ENCODE data around the gene TLL2. TPM values are rescaled to one million over a fixed set of nuclear protein-coding genes. Genes with fewer than 3 reads are reported as not detected.

Gene TLL2
- total RNA-seq, 2 donors from 2014 or later = 0.24 to 0.96 TPM

GRCh38 chr10:96496281-96496925 is 17.3 kb downstream of the TLL2 start:
- Histone ChIP-seq H3K9me3 (no peaks in the 10 kb centered on the region), H3K4me3 (no peak overlapping the region), H3K27me3 (no peaks in the 10 kb centered on the region), H3K27ac (no peak overlapping the region), H3K4me1 (no peaks in the 10 kb centered on the region), H3K36me3 (no peaks in the 10 kb centered on the region)
- DNase-seq (ENCODE audit: low spot score) = peak; percentile 48
- TF ChIP-seq, protein P1, sequence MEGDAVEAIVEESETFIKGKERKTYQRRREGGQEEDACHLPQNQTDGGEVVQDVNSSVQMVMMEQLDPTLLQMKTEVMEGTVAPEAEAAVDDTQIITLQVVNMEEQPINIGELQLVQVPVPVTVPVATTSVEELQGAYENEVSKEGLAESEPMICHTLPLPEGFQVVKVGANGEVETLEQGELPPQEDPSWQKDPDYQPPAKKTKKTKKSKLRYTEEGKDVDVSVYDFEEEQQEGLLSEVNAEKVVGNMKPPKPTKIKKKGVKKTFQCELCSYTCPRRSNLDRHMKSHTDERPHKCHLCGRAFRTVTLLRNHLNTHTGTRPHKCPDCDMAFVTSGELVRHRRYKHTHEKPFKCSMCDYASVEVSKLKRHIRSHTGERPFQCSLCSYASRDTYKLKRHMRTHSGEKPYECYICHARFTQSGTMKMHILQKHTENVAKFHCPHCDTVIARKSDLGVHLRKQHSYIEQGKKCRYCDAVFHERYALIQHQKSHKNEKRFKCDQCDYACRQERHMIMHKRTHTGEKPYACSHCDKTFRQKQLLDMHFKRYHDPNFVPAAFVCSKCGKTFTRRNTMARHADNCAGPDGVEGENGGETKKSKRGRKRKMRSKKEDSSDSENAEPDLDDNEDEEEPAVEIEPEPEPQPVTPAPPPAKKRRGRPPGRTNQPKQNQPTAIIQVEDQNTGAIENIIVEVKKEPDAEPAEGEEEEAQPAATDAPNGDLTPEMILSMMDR (IDR thresholded peaks at IDR 0.05) = no peak

- Histone ChIP-seq H3K27ac (no peak overlapping the region), H3K27me3 (no peaks in the 10 kb centered on the region), H3K4me3 (no peak overlapping the region), H3K36me3 (no peaks in the 10 kb centered on the region), H3K9me3 (no peaks in the 10 kb centered on the region), H3K4me1 (no peaks in the 10 kb centered on the region)
- no peak for DNase-seq (ENCODE audit: low spot score)
- TF ChIP-seq, protein P1 (IDR thresholded peaks at IDR 0.05) = no peak
These were observed 18.2 kb downstream of the TLL2 start for GRCh38 chr10:96495544-96495943.

- Histone ChIP-seq H3K27me3 (no peaks in the 10 kb centered on the region), H3K27ac (no peak overlapping the region), H3K4me1 (no peaks in the 10 kb centered on the region), H3K4me3 (no peak overlapping the region), H3K36me3 (no peaks in the 10 kb centered on the region), H3K9me3 (no peaks in the 10 kb centered on the region)
- DNase-seq (ENCODE audit: low spot score) = no peak
- TF ChIP-seq, protein P1 (IDR thresholded peaks at IDR 0.05) = no peak
These were observed 19.0 kb downstream of the TLL2 start for GRCh38 chr10:96494694-96495093.

DNA sequence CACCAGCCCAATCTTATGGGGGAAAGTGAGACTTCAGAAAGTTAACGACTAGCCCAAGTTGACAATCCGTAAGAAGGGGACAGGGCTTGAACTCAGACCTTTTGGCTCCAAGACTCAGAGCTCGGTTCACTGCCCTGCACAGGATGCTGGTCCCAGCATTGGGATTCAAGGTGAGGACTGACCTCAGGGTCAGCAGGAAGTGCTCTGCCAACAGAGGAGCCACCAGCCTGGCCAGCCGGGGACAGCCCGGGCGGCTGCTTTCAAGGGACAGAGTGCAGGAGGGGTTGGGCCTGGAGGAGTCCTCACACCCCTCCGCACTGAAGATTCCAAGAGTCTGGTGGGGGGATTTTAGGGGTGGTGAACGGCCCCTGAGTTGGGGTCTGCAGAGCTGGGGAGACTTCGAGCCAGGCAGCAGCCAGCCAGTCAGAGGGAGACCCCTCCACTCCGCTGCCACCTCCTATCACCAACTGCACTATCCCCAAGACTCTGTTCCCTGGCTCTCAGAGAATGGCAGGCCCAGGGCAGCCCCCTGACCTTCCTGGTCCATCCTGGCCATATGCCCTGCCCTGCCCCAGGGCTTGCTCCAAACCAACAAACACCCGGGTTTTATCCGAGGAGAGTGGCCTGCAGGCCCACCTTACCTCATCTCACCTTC is 19.7 kb downstream of the TLL2 start:
- no peak for DNase-seq (ENCODE audit: low spot score)
- Histone ChIP-seq H3K27ac (no peak overlapping the region), H3K9me3 (no peaks in the 10 kb centered on the region), H3K36me3 (no peaks in the 10 kb centered on the region), H3K4me3 (no peak overlapping the region), H3K27me3 (no peaks in the 10 kb centered on the region), H3K4me1 (no peaks in the 10 kb centered on the region)
- TF ChIP-seq, protein P1 (IDR thresholded peaks at IDR 0.05) = no peak

DNA sequence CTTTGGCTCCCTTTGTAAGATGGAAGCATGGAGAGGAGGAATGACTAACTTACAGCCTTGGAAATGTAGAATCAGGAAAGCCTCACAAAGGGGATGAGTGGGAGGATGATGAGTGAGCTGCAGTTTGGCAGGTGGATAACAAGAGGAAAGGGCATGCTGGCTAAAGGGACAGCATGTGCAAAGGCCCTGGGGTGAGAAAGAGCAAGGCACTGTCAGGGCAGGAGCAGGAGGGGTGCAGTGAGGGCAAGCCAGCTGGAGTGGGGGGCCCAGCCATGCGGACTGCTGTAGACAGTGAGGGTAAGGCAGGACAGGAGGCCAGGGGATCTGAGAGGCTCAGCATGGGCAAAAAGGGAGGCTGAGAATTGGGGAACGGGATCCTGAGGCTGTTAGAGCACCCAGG is 20.5 kb downstream of the TLL2 start:
- H3K4me1 ChIP-seq = no peaks in the 10 kb centered on the region
- no peaks in the 10 kb centered on the region for H3K9me3 ChIP-seq
- no peaks in the 10 kb centered on the region for H3K36me3 ChIP-seq
- H3K27ac ChIP-seq = no peak overlapping the region
- no peaks in the 10 kb centered on the region for H3K27me3 ChIP-seq
- no peak overlapping the region for H3K4me3 ChIP-seq
- TF ChIP-seq, protein P1 (IDR thresholded peaks at IDR 0.05) = no peak
- no peak for DNase-seq (ENCODE audit: low spot score)
